GM19239 (cell line): Measurements from ENCODE around the gene SMG6.
A peak's percentile ranks its signal among the peaks of the same experiment; 100 is the strongest.

Experiments used
- DNase-seq: peaks from one replicate; pipeline ENCODE4 v3.0.0; 2011; ENCODE audit warnings: low spot score; ENCODE audit not compliant: insufficient read length
- FAIRE-seq: peaks from 2 replicates; lab custom pipeline; 2011; peaks lifted over from hg19 to GRCh38; lab: Jason Lieb, UNC

The SMG6 gene

GRCh38 chr17:2090210-2090641 is 213.4 kb downstream of the SMG6 start:
- FAIRE-seq (peak; percentile 81), DNase-seq (no peak)

- FAIRE-seq (no peak), DNase-seq (no peak)
Observed at GRCh38 chr17:2089021-2089422, 214.6 kb downstream of the SMG6 start.

GRCh38 chr17:2087597-2088211 is 215.9 kb downstream of the SMG6 start:
- DNase-seq = no peak
- FAIRE-seq = peak; percentile 100

GRCh38 chr17:2086306-2086705 is 217.3 kb downstream of the SMG6 start:
- FAIRE-seq (peak; percentile 96), DNase-seq (no peak)

- no peak for FAIRE-seq
- DNase-seq = no peak
Observed at GRCh38 chr17:2085648-2085949, 218.0 kb downstream of the SMG6 start.

GRCh38 chr17:2084766-2085647 is 218.6 kb downstream of the SMG6 start:
- FAIRE-seq (no peak), DNase-seq (no peak)

- FAIRE-seq (peak; percentile 73), DNase-seq (no peak)
Observed at GRCh38 chr17:2084036-2084765, 219.4 kb downstream of the SMG6 start.

GRCh38 chr17:2083613-2084035 is 220.0 kb downstream of the SMG6 start:
- peak; percentile 95 for FAIRE-seq
- no peak for DNase-seq

GRCh38 chr17:2082003-2082781 is 221.4 kb downstream of the SMG6 start:
- DNase-seq (no peak), FAIRE-seq (no peak)

- FAIRE-seq (no peak), DNase-seq (no peak)
Observed at GRCh38 chr17:2081564-2081963, 222.0 kb downstream of the SMG6 start.

GRCh38 chr17:2077040-2077439 is 226.5 kb downstream of the SMG6 start:
- no peak for DNase-seq
- no peak for FAIRE-seq

GRCh38 chr17:2076087-2076984 is 227.2 kb downstream of the SMG6 start:
- no peak for FAIRE-seq

GRCh38 chr17:2075336-2076086 is 228.1 kb downstream of the SMG6 start:
- DNase-seq (no peak), FAIRE-seq (peak; percentile 67)

More at GRCh38 chr17:2076087-2076984, 227.2 kb downstream of the SMG6 start:
- no peak for DNase-seq

- DNase-seq = no peak
- no peak for FAIRE-seq
Observed at GRCh38 chr17:2074919-2075318, 228.7 kb downstream of the SMG6 start.

- FAIRE-seq = no peak
- DNase-seq = no peak
Observed at GRCh38 chr17:2071455-2072281, 231.9 kb downstream of the SMG6 start.

GRCh38 chr17:2071024-2071385 is 232.6 kb downstream of the SMG6 start:
- DNase-seq (no peak), FAIRE-seq (no peak)

GRCh38 chr17:2070241-2071023 is 233.2 kb downstream of the SMG6 start:
- DNase-seq = peak; percentile 78
- FAIRE-seq = peak; percentile 96
